Large intestine (tissue), 12 donors: Measurements from ENCODE around the gene GOLGA8J. TPM values are rescaled to one million over a fixed set of nuclear protein-coding genes. Genes with fewer than 3 reads are reported as not detected.
"Not testable (repeated sequence)": the region's sequence is repeated elsewhere in the genome, so short reads cannot be mapped to it uniquely, and the experiment has no call there.

Source experiments
- DNase-seq, 2 donors: peaks; one replicate each; pipeline versions ENCODE4 v3.0.0 to v3.0.0-alpha.2; 2013
- H3K27ac ChIP-seq: one replicate; pipeline ENCODE4 v1.5.1; 2013; ENCODE audit warnings: low read length
- H3K27me3 ChIP-seq: 2 replicates; pipeline ENCODE4 v1.6.1; 2013; ENCODE audit warnings: low read length; ENCODE audit not compliant: control insufficient read depth, insufficient read depth
- H3K36me3 ChIP-seq: 2 replicates; pipeline ENCODE4 v1.6.1; 2013; ENCODE audit warnings: low read length; ENCODE audit not compliant: control insufficient read depth, insufficient read depth
- H3K4me1 ChIP-seq: one replicate; pipeline ENCODE4 v1.6.1; 2013; ENCODE audit warnings: low read length; ENCODE audit not compliant: control insufficient read depth, insufficient read depth
- H3K4me3 ChIP-seq: one replicate; pipeline ENCODE4 v1.5.1; 2013; ENCODE audit warnings: low read length
- H3K9me3 ChIP-seq: one replicate; pipeline ENCODE4 v1.6.1; 2013; ENCODE audit warnings: mild to moderate bottlenecking, low read depth, low read length, moderate library complexity; ENCODE audit not compliant: control insufficient read depth
- WGBS: methylation state at CpG from one replicate; pipeline ENCODE4 v1.1.5; 2013; ENCODE audit warnings: low lambda C conversion rate; ENCODE audit not compliant: insufficient coverage; 5-methylcytosine and 5-hydroxymethylcytosine counted together
- long read RNA-seq, 11 donors: transcript quantifications; one replicate each; lab custom pipeline, GENCODE V29; 2026
- polyA plus RNA-seq: library from polyadenylated mRNA; unstranded; fragments of 120-200 nt; gene quantifications from one replicate; pipeline ENCODE4 v1.2.1, GENCODE V29; 2013

GOLGA8J gene, protein sequence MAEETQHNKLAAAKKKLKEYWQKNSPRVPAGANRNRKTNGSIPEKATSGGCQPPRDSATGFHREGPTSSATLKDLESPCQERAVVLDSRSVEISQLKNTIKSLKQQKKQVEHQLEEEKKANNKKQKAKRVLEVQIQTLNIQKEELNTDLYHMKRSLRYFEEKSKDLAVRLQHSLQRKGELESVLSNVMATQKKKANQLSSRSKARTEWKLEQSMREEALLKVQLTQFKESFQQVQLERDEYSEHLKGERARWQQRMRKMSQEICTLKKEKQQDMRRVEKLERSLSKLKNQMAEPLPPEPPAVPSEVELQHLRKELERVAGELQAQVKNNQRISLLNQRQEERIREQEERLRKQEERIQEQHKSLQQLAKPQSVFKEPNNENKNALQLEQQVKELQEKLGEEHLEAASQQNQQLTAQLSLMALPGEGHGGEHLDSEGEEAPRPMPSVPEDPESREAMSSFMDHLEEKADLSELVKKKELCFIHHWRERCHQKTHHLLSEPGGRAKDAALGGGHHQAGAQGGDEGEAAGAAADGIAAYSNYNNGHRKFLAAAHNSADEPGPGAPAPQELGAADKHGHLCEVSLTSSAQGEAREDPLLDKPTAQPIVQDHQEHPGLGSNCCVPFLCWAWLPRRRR
- polyA plus RNA-seq: 0.19 TPM
- long read RNA-seq, donor 1: 0 reads
- long read RNA-seq, donor 2: 0 reads
- long read RNA-seq, donor 3: 0 reads
- long read RNA-seq, donor 4: 0 reads
- long read RNA-seq, donor 5: 0 reads
- long read RNA-seq, donor 6: 0 reads
- long read RNA-seq, donor 7: 0 reads
- long read RNA-seq, donor 8: 0 reads
- long read RNA-seq, donor 9: 0 reads
- long read RNA-seq, donor 10: 0 reads
- long read RNA-seq, donor 11: 0 reads

DNA sequence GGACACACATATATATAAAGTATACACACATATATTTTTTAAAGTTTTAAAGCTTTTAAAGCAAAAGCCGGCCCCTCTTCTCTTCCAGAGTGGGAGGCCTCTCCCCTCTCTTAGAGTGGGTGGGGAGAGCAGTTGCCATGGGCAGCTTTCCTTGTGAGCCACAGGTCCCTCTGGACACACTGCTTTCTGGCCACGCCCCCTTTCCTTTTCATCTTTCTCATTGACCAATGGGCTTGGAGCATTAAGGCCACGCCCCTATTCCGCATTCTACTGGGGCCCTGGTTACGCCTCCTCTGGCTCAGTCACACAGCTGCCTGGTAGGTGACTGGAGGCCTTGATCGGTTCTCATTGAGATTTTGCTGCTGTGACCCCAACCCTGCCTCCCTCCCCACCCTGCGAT, at the start of gene GOLGA8J:
GOLGA8J (plus strand) TSS at position 301 of the 400 bp plus-strand sequence; CDS start at position 399, 98 bp downstream.
- not testable (repeated sequence) for H3K9me3 ChIP-seq, H3K4me3 ChIP-seq, H3K27me3 ChIP-seq, H3K36me3 ChIP-seq, H3K27ac ChIP-seq, H3K4me1 ChIP-seq, DNase-seq
- WGBS: no CpG with 5 or more reads among the region's 7 CpGs

DNA sequence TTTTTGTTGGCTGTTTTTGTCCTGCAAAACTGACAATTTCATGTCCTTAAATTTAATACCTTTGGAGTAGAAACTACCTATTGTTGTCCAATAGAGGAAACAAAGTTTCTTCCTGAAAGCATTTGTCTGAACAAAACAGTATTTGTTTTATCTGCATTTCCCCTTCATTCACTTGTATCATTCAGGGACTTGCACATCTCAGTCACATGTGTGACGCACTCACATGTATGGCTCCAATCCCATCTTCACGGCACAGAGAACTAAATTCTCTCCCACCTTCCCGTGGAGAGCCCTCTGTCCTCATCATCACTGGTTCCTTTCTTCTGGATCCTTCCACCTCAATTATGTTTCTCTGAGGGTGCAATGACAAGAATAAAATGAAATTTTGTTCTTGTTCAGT, 49.5 kb upstream of the GOLGA8J start:
- Histone ChIP-seq H3K27ac (no peak overlapping the region), H3K4me1 (no peaks in the 10 kb centered on the region), H3K27me3 (no peaks in the 10 kb centered on the region), H3K36me3 (no peaks in the 10 kb centered on the region), H3K9me3 (no peaks in the 10 kb centered on the region), H3K4me3 (no peak overlapping the region)
- DNase-seq: no peak
- 83% methylated on average over 1 of the region's 3 CpGs for WGBS

DNA sequence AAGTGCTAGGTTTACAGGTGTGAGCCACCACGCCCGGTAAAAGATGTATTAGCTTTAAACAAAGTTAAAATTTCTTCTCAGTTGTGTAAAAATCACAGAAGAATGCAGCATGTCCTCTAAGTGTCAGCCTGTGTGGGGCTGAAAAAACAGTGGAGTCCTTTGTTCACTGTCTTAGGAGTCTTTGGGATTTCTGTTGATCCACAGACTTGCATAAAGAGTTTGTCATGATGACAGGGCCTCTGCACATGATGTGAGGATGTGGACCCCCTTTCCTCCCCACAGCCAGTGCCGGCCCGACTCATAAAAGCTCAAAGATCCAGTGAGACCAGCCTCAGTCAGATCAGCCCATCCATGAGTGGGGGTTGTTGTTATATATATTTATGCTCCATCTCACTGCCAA, 49.0 kb upstream of the GOLGA8J start:
- no CpG with 5 or more reads among the region's 4 CpGs for WGBS
- Histone ChIP-seq H3K4me1 (no peaks in the 10 kb centered on the region), H3K9me3 (no peaks in the 10 kb centered on the region), H3K27ac (no peak overlapping the region), H3K4me3 (no peak overlapping the region), H3K36me3 (no peaks in the 10 kb centered on the region), H3K27me3 (no peaks in the 10 kb centered on the region)
- DNase-seq: no peak

GRCh38 chr15:30036036-30036703, 46.6 kb upstream of the GOLGA8J start:
- Histone ChIP-seq H3K27me3 (no peaks in the 10 kb centered on the region), H3K36me3 (no peaks in the 10 kb centered on the region), H3K4me1 (no peaks in the 10 kb centered on the region), H3K9me3 (no peaks in the 10 kb centered on the region), H3K27ac (no peak overlapping the region), H3K4me3 (no peak overlapping the region)
- DNase-seq: no peak
- 100% methylated on average over 1 of the region's 6 CpGs for WGBS

DNA sequence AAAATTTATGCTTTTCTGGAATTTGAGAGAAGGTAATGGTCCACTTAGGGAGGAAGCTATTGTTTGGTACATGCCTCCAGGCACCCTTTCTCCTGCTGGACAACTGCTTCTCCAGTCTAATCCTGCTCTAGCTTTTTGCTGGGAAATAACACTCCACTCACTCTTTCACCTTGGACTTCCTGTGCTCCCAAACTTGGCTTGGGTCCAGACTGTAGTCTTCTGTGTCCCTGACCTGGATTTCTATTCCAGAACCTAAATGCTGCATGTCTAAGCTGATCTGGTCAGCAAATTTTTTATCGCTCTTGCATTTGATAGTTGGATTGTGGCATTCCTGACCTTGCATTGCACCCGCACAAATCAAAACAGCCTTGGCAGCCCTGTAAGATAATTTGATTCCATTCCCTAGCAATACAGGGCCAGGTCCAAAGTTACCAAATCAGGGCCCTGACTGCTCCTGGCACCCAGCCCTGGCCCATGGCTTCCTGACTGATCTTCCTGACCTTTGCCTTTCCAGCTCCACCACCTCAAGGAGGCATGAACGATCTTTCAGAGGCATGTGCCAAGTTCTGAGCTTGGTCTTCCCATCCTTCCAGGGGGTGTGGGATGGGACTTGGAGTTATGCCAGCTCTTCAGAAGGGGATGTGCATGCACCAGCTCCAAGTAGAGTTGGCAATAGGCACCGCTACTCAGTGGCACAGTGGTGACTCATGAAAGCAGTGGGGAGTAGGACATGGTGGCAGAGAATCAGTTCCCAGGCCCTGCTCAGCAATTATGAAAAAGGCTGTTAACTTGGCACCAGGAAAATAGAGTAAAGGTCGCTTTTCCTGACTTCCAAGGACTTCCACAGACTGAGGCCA, 43.9 kb upstream of the GOLGA8J start:
- Histone ChIP-seq H3K4me1 (no peaks in the 10 kb centered on the region), H3K27ac (no peak overlapping the region), H3K9me3 (no peaks in the 10 kb centered on the region), H3K36me3 (no peaks in the 10 kb centered on the region), H3K27me3 (no peaks in the 10 kb centered on the region), H3K4me3 (no peak overlapping the region)
- DNase-seq: no peak
- WGBS: 100% methylated on average over 1 of the region's 5 CpGs

GRCh38 chr15:30041868-30042267, 40.9 kb upstream of the GOLGA8J start:
- Histone ChIP-seq H3K4me3 (no peak overlapping the region), H3K27ac (no peak overlapping the region), H3K9me3 (no peaks in the 10 kb centered on the region), H3K27me3 (no peaks in the 10 kb centered on the region), H3K4me1 (no peaks in the 10 kb centered on the region), H3K36me3 (no peaks in the 10 kb centered on the region)
- no peak for DNase-seq
- WGBS: no CpG with 5 or more reads among the region's 3 CpGs

- Histone ChIP-seq H3K9me3 (no peaks in the 10 kb centered on the region), H3K27me3 (peaks cover 2% of the 10 kb centered on the region), H3K36me3 (no peaks in the 10 kb centered on the region), H3K27ac (no peak overlapping the region), H3K4me3 (no peak overlapping the region), H3K4me1 (no peaks in the 10 kb centered on the region)
- DNase-seq: no peak
- 57% methylated on average over 1 of the region's 4 CpGs for WGBS
Observed at GRCh38 chr15:30042556-30042955, 40.2 kb upstream of the GOLGA8J start.

DNA sequence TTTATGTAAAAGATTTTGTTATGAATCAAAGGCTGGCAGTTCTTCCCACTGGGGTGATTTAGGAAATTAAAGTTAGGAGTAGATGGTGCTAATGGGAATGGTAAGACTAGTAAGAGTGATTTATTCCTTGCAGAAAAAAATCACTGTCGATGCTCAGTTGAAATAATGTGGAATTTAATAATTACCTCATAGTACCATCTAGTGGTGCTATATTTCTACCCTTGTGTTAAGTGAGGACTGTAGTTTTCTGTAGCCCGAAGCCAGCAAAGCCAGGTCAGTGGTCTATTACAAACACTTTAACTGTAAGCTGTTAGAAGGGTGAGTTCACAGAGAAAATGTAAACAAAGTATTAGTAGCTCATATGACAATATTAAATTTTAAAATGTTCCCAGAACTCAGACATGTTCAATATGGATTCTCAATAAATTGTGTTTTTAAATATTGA, 39.5 kb upstream of the GOLGA8J start:
- no peaks in the 10 kb centered on the region for H3K9me3 ChIP-seq
- H3K27ac ChIP-seq: no peak overlapping the region
- no peaks in the 10 kb centered on the region for H3K36me3 ChIP-seq
- no peak overlapping the region for H3K4me3 ChIP-seq
- H3K27me3 ChIP-seq: peaks cover 2% of the 10 kb centered on the region
- DNase-seq: no peak
- no CpG with 5 or more reads among the region's 2 CpGs for WGBS
- H3K4me1 ChIP-seq: no peaks in the 10 kb centered on the region

DNA sequence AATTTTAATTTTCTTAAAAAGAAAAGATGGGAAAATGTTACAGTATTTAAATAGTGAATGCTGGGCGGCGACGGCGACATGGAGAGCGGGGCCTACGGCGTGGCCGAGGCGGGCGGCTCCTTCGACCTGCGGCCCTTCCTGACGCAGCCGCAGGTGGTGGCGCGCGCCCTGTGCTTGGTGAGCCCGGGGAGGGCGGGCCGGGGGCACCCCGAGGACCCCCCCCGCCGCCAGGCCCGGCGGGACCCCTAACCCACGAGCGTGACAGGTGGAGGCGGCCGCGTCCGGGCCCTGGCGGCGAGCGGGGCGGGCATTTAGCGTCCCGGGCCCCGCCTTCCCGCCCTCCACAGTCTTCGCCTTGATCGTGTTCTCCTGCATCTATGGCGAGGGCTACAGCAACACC, 38.4 kb upstream of the GOLGA8J start:
- WGBS: no CpG with 5 or more reads among the region's 42 CpGs
- H3K4me1 ChIP-seq: no peaks in the 10 kb centered on the region
- no peaks in the 10 kb centered on the region for H3K9me3 ChIP-seq
- no peak for DNase-seq
- H3K36me3 ChIP-seq: no peaks in the 10 kb centered on the region
- H3K27me3 ChIP-seq: peaks cover 2% of the 10 kb centered on the region
- H3K27ac ChIP-seq: no peak overlapping the region
- no peak overlapping the region for H3K4me3 ChIP-seq
